Measurements from ENCODE around the gene SYT4.

DNA sequence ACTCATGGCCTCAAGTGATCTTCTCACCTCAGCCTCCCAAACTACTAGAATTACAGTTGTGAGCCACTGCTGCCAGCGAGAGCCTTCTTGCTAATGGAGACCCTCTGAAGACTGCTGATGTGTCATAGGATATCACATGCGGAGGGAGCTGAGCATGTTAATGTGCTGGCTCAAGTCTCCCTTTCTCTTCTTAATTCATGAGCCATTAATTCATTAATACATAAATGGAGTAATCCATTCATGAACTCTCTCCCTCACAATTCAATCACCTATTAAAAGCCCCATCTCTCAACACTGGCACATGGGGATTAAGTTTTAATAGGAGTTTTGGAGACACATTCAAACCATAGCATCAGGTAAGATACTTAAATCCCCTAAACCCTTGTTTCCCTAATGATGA is 54.8 kb downstream of the SYT4 start:
- TF ChIP-seq GATA2 (IDR thresholded peaks at IDR 0.05; ENCODE audit: low read depth, low read length): no peak
- no peak for TF ChIP-seq GATA3 (IDR thresholded peaks at IDR 0.05; ENCODE audit: low read depth, low read length)

Measured in SH-SY5Y (cell line).